NCI-H446 treated with DMSO at 0.1 percent for 48 hours (cell line): ENCODE measurements around the gene PSEN2.
"Not testable (repeated sequence)": the region's sequence is repeated elsewhere in the genome, so short reads cannot be mapped to it uniquely, and the experiment has no call there.

Experiments
- DNase-seq: peaks from one replicate; lab custom pipeline; 2025; lab: John Stamatoyannopoulos, UW

PSEN2 gene

GRCh38 chr1:226870401-226871279 is at the start of gene PSEN2:
Gene PSEN2, plus strand, starts transcription at chr1:226870616. Its CDS starts 11,292 bp downstream, at chr1:226881908.
- peak; percentile 22 for DNase-seq

- peak; percentile 39 for DNase-seq
Observed at GRCh38 chr1:226820941-226821718, 49.3 kb upstream of the PSEN2 start.

DNA sequence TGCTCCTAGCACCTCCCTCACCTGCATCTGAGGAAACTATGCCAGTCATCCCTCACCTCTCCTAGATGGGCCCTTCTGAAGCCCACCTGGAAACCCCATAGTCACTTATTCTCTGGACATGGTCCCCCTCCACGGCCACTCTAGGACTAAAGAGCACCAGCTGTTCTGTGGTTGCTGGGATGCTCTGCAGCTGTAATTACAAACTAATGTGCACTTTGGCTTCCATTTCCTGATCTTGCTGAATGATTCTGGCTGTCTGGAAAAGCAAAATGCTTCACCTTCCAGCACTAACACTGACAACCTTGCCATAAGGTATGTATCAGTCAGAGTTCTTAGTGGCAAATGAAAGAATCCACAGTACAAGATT is 48.7 kb upstream of the PSEN2 start:
- DNase-seq: no peak

DNA sequence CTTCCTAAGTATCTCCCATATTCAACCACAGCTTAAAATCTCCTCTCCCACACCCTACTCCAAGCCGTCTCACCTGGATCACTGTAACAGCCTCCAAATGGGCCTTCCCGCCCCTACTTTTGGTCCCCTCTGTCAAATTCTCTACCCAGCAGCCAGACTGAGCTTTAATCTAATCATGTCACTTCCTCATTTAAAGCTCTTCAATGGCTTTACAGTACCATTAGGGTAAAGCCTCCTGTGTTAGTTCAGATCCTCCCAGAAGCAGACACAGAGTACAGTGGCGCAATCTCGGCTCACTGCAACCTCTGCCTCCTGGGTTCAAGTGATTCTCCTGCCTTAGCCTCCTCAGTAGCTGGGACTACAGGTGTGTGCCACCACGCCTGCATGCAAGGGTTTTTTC is 46.8 kb upstream of the PSEN2 start:
- DNase-seq: no peak

- peak; percentile 56 for DNase-seq
Observed at GRCh38 chr1:226825037-226825745, 45.2 kb upstream of the PSEN2 start.

- no peak for DNase-seq
Observed at GRCh38 chr1:226825746-226826100, 44.7 kb upstream of the PSEN2 start.

DNA sequence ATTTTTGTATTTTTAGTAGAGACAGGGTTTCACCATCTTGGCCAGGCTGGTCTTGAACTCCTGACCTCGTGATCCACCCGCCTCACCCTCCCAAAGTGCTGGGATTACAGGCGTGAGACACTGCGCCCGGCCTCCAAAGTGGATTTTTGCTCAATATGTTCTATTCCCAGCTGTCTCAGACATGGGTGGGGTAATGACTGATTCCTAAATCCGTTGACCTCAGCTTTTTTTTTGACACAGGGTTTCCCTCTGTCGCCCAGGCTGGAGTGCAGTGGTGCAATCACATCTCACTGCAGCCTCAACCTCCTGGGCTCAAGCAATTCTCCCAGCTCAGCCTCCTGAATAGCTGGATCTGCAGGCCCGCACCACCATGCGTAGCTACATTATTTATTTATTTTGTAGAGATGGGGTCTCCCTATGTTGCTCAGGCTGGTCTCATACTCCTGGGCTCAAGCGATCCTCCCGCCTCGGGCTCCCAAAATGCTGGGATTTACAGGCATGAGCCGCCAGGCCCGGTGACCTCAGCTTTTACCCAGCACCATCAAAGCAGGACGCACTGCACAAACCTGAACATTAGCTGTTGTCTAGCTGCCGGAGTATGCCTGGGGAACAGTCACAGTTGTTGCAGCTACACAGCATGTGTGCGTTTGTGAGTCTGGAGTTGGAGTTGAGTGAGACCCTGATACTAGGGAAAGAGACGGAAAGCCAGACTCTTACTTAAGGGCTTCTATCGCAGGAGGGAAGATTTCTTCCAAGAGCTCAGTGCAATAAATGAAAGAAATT is 43.7 kb upstream of the PSEN2 start:
- no peak for DNase-seq

DNA sequence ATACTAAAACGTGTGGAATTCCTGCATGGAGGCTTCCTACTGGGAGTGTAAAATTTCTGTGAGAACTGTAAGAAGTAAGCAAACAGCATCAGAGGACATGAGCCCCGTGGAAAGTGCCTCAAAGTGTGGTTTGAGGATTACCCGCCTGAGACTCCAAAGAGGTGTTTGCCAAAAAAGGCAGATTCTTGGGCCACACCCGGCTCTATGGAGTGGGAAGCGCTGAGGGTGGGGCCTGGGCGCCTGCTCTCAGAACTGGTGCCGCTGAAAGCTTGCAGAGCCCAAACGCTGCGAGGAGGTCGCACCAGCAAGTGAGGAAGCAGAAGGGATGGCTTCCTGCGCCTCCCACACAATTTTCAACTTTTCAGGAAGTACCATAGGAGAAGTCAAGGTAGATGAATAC is 43.0 kb upstream of the PSEN2 start:
- no peak for DNase-seq

GRCh38 chr1:226827968-226828513 is 42.4 kb upstream of the PSEN2 start:
- peak; percentile 84 for DNase-seq

DNA sequence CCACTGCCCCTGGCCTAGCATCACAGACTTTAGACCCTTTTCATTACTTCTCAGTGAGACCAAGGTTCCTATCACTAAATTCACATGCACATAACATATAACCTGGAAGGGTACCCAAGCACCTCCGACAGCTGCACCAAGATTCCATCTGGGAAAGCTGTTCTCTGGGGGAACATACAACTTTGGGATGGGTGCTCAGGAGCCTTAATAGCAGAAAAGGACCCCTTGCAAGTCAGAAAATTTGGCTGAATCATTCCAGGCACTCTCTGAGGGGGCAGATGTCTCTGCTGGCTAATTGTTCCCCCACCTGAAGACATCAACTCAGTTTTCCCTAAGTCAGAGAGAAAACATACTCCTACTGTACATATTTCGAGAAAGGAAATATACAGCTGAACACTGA is 41.3 kb upstream of the PSEN2 start:
- no peak for DNase-seq

- no peak for DNase-seq
Observed at GRCh38 chr1:226831953-226832352, 38.5 kb upstream of the PSEN2 start.

DNA sequence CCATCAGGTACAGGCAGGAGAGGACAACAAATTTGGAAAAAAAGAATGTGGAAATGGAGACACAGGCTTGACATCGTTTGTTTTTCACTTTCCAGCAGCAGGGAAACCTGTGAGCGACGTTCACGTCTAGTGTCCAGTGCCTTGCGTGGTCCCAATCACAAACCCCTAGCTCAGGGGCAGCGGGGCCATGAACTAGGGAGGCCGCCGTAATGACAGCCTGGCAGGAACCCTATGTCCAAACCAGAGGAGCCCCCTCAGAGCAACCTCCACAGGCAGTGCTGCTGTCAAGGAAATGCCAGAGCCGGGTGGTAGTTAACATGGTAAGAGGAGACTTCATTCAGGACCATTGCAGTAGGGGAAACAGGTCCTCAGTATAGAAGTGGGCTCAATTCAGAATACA is 37.8 kb upstream of the PSEN2 start:
- DNase-seq: no peak

DNA sequence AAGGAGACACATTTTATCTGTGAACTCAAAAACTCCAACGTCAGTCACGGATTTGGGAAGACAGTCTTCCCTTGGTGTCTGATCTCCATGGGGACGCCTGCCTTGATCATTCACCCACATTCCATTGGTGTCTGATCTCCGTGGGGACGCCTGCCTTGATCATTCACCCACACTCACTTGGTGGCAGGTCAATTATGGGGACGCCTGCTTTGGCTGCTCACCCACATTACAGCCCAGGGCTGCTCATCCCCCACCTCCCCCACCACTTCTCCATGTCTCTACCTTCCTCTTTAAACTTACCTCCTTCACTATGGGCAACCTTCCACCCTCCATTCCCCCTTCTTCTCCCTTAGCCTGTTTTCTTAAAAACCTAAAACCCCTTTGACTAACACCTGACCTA is 36.2 kb upstream of the PSEN2 start:
- not testable (repeated sequence) for DNase-seq

- not testable (repeated sequence) for DNase-seq
Observed at GRCh38 chr1:226835396-226835795, 35.0 kb upstream of the PSEN2 start.

DNA sequence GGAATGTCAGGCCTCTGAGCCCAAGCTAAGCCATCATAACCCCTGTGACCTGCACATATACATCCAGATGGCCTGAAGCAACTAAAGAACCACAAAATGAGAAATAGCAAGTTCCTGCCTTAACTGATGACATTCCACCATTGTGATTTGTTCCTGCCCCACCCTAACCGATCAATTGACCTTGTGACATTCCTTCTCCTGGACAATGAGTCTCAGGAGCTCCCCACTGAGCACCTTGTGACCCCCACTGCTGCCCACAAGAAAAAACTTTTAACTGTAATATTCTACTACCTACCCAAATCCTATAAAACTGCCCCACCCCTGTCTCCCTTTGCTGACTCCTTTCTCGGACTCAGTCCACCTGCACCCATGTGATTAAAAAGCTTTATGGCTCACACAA is 32.5 kb upstream of the PSEN2 start:
- not testable (repeated sequence) for DNase-seq

DNA sequence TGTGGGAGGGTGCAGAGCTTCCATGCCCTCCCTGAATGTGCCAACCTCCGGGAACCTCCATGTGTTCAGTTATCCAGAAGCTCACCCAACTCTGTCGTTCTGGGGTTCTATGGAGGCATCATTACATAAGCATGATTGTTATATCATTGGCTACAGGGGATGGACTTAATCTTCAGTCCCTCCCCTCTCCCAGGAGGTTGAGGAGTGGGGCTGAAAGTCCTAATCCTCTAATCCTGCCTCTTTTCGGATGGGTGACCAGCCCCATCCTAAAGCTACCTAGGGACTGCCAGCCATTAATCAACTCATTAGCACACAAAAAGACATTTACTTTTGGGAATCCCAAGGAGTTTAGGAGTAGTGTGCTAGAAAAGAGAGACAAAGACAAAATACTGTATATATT is 32.0 kb upstream of the PSEN2 start:
- DNase-seq: no peak

- no peak for DNase-seq
Observed at GRCh38 chr1:226845624-226846023, 24.8 kb upstream of the PSEN2 start.

- DNase-seq: no peak
Observed at GRCh38 chr1:226846786-226847185, 23.6 kb upstream of the PSEN2 start.

GRCh38 chr1:226854548-226854947 is 15.9 kb upstream of the PSEN2 start:
- DNase-seq: not testable (repeated sequence)

GRCh38 chr1:226862890-226863289 is 7.5 kb upstream of the PSEN2 start:
- peak; percentile 32 for DNase-seq

DNA sequence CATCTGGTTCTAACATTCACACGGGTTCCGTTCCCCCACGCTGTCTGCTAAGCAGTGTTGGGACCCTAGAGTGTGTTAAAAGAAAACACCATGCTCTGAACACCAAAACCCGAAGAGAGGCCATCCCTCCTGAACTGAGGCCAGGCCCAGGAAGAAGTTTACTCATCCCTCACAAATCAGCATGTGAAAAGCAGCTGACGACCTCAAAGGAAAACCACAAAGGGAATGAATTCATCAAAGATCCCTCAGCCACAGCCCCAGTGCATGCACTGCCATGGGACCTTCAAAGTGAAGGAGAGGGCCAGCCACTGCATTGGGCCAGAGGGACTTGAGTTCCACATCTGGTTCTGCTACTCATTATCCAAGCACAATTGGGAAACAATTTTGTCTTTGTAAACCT is 7.0 kb upstream of the PSEN2 start:
- no peak for DNase-seq

DNA sequence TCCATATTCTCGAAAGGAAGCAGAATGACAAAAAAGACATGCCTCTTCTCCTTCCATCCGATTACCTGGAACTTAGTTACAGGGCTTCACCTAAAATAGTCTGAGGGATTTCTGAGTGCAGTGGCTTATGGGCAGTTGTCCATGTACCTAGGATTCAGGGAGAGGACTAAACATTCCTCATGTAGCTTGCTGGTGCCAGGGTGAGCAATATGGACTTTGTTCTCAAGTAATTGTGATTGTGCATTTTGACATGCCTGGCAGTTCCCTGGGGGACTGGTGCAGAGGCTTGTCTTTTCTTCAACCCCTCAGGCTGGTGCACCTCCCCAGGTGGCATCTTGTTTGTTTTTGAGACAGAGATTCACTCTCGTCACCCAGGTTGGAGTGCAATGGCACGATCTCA is 6.1 kb upstream of the PSEN2 start:
- no peak for DNase-seq
